ENCODE measurements around the gene TJP2.

GRCh38 chr9:69197687-69198086 lies 23.6 kb downstream of the TJP2 start:
- TF ChIP-seq CTCF (IDR thresholded peaks at IDR 0.05) (no peak), POLR2AphosphoS5 (IDR thresholded peaks at IDR 0.05) (no peak), POLR2A (IDR thresholded peaks at IDR 0.05) (no peak), EP300 (IDR thresholded peaks at IDR 0.05) (no peak)

Data from suprapubic skin (tissue), 4 donors.